Right atrium auricular region (tissue), 2 donors: ENCODE measurements around the gene SLC36A4. TPM values are rescaled to one million over a fixed set of nuclear protein-coding genes. Genes with fewer than 3 reads are reported as not detected.
A peak's percentile ranks its signal among the peaks of the same experiment; 100 is the strongest.
"Not testable (repeated sequence)": the region's sequence is repeated elsewhere in the genome, so short reads cannot be mapped to it uniquely, and the experiment has no call there.

ENCODE experiments used
- DNase-seq: peaks from one replicate; pipeline ENCODE4 v3.0.0-alpha.2; 2019; ENCODE audit warnings: low spot score
- H3K27ac ChIP-seq, 2 donors: fragments of 200-600 bp; sonication (generic); 1 replicate in 1 of 2; 2 replicates in 1 of 2; pipeline ENCODE4 v1.5.1; 2016 to 2019
- H3K27me3 ChIP-seq, 2 donors: fragments of 200-600 bp; sonication (generic); one replicate each; pipeline versions ENCODE4 v1.5.1 to v1.6.0; 2017 to 2019
- H3K36me3 ChIP-seq: fragments of 200-600 bp; sonication (generic); one replicate; pipeline ENCODE4 v1.5.1; 2016
- H3K4me1 ChIP-seq, 2 donors: fragments of 200-600 bp; sonication (generic); one replicate each; pipeline versions ENCODE4 v1.5.1 to v1.6.0; 2017 to 2019
- H3K4me3 ChIP-seq, 2 donors: fragments of 200-600 bp; sonication (generic); 1 replicate in 1 of 2; 2 replicates in 1 of 2; pipeline ENCODE4 v1.5.1; 2017 to 2019; ENCODE audit warnings: mild to moderate bottlenecking in 1 of 2, moderate library complexity in 1 of 2
- H3K9me3 ChIP-seq, 2 donors: fragments of 200-600 bp; sonication (generic); one replicate each; pipeline ENCODE4 v1.5.1; 2019
- CTCF ChIP-seq, 2 donors: fragments of 200-600 bp; sonication (generic); IDR thresholded peaks; one replicate each; pipeline ENCODE4 v1.5.1; 2019; ENCODE audit warnings: antibody characterized with exemption in 2 of 2
- total RNA-seq, 2 donors: library from RNA; depleted of rRNA; stranded (reverse); fragments of >200 nt; gene quantifications; one replicate each; pipeline ENCODE4 v1.1.0, GENCODE V29; 2016

The SLC36A4 gene
- total RNA-seq, 2 donors from 2014 or later: 6.9 to 13.2 TPM

- peaks cover 0 to 15% of the 10 kb centered on the region in 2 donors for H3K9me3 ChIP-seq
- H3K27ac ChIP-seq: no peak overlapping the region
- TF ChIP-seq CTCF (IDR thresholded peaks at IDR 0.05): no peak
- no peaks in the 10 kb centered on the region for H3K27me3 ChIP-seq
- no peak for DNase-seq
- peaks cover 1% of the 10 kb centered on the region for H3K36me3 ChIP-seq
- H3K4me1 ChIP-seq: no peaks in the 10 kb centered on the region
- no peak overlapping the region for H3K4me3 ChIP-seq
These were observed 8.3 kb downstream of the SLC36A4 start for GRCh38 chr11:93189462-93189861.

GRCh38 chr11:93188726-93189125 is 9.1 kb downstream of the SLC36A4 start:
- TF ChIP-seq CTCF (IDR thresholded peaks at IDR 0.05): no peak
- no peak overlapping the region for H3K27ac ChIP-seq
- no peaks in the 10 kb centered on the region for H3K4me1 ChIP-seq
- DNase-seq: no peak
- no peak overlapping the region for H3K4me3 ChIP-seq
- H3K9me3 ChIP-seq: peaks cover 0 to 15% of the 10 kb centered on the region in 2 donors
- H3K36me3 ChIP-seq: peaks cover 8% of the 10 kb centered on the region
- no peaks in the 10 kb centered on the region for H3K27me3 ChIP-seq

GRCh38 chr11:93187290-93187689 is 10.5 kb downstream of the SLC36A4 start:
- Histone ChIP-seq H3K27me3 (no peaks in the 10 kb centered on the region), H3K9me3 (peaks cover 0 to 15% of the 10 kb centered on the region in 2 donors), H3K36me3 (peaks cover 17% of the 10 kb centered on the region), H3K4me3 (no peak overlapping the region), H3K27ac (no peak overlapping the region), H3K4me1 (no peaks in the 10 kb centered on the region)
- no peak for TF ChIP-seq CTCF (IDR thresholded peaks at IDR 0.05)
- DNase-seq: no peak

- not testable (repeated sequence) for DNase-seq, H3K27me3 ChIP-seq
- peaks cover 35% of the 10 kb centered on the region for H3K36me3 ChIP-seq
These were observed 19.9 kb downstream of the SLC36A4 start for GRCh38 chr11:93177891-93178290.

GRCh38 chr11:93169950-93170561 is 27.7 kb downstream of the SLC36A4 start:
- Histone ChIP-seq H3K9me3 (no peaks in the 10 kb centered on the region), H3K4me1 (no peaks in the 10 kb centered on the region), H3K27me3 (no peaks in the 10 kb centered on the region), H3K27ac (no peak overlapping the region), H3K36me3 (peaks cover 9% of the 10 kb centered on the region), H3K4me3 (no peak overlapping the region)
- DNase-seq: no peak
- peak in 1 of 2 donors; percentile 50 for TF ChIP-seq CTCF (IDR thresholded peaks at IDR 0.05)

More at GRCh38 chr11:93177891-93178290, 19.9 kb downstream of the SLC36A4 start:
- H3K4me1 ChIP-seq, H3K9me3 ChIP-seq, H3K4me3 ChIP-seq, H3K27ac ChIP-seq: not testable (repeated sequence)

GRCh38 chr11:93169143-93169542 is 28.6 kb downstream of the SLC36A4 start:
- H3K9me3 ChIP-seq: no peaks in the 10 kb centered on the region
- no peak overlapping the region for H3K4me3 ChIP-seq
- no peak overlapping the region for H3K27ac ChIP-seq
- H3K36me3 ChIP-seq: peaks cover 9% of the 10 kb centered on the region
- no peak for TF ChIP-seq CTCF (IDR thresholded peaks at IDR 0.05)
- no peaks in the 10 kb centered on the region for H3K4me1 ChIP-seq
- no peak for DNase-seq
- H3K27me3 ChIP-seq: no peaks in the 10 kb centered on the region
